HFF-Myc (cell line): ENCODE data around the gene CCDC13.

ENCODE experiments used
- DNase-seq: peaks from one replicate; pipeline ENCODE4 v3.0.0-alpha.2; 2011; ENCODE audit warnings: low read depth; ENCODE audit errors: extremely low read depth
- H3K4me3 ChIP-seq: replicated peaks from 2 replicates; pipeline ENCODE4 v1.5.1; 2011; ENCODE audit warnings: low read depth, mild to moderate bottlenecking, control low read depth, low read length
- CTCF ChIP-seq: IDR thresholded peaks from 2 replicates; pipeline ENCODE4 v1.5.1; 2012; ENCODE audit warnings: mild to moderate bottlenecking, low read depth, low read length, control low read depth; ENCODE audit errors: missing control alignments

CCDC13 gene

GRCh38 chr3:42755681-42756578, 17.1 kb downstream of the CCDC13 start:
- peak; percentile 66 for TF ChIP-seq CTCF
- no peak overlapping the region for H3K4me3 ChIP-seq
- DNase-seq = no peak

GRCh38 chr3:42753757-42754156, 19.3 kb downstream of the CCDC13 start:
- no peak for TF ChIP-seq CTCF
- no peak overlapping the region for H3K4me3 ChIP-seq
- no peak for DNase-seq

GRCh38 chr3:42752961-42753360, 20.1 kb downstream of the CCDC13 start:
- no peak overlapping the region for H3K4me3 ChIP-seq
- DNase-seq = no peak
- TF ChIP-seq CTCF = no peak

- DNase-seq = no peak
- no peak for TF ChIP-seq CTCF
- H3K4me3 ChIP-seq = no peak overlapping the region
Measured at GRCh38 chr3:42752441-42752840, 20.6 kb downstream of the CCDC13 start.

GRCh38 chr3:42751609-42752008, 21.4 kb downstream of the CCDC13 start:
- no peak for TF ChIP-seq CTCF
- no peak overlapping the region for H3K4me3 ChIP-seq
- DNase-seq = no peak

GRCh38 chr3:42750834-42751233, 22.2 kb downstream of the CCDC13 start:
- DNase-seq = no peak
- no peak for TF ChIP-seq CTCF
- no peak overlapping the region for H3K4me3 ChIP-seq
